Endothelial cell of umbilical vein (primary cell): Measurements from ENCODE around the gene ASL.
"Not testable (repeated sequence)": the region's sequence is repeated elsewhere in the genome, so short reads cannot be mapped to it uniquely, and the experiment has no call there.

Experiments used
- CTCF ChIP-seq, 2 donors: IDR thresholded peaks; 1 replicate in 1 of 2; 2 replicates in 1 of 2; pipeline ENCODE4 v1.5.1; 2011; ENCODE audit warnings: low read length in 2 of 2, mild to moderate bottlenecking in 2 of 2, moderate library complexity in 2 of 2, control low read depth in 1 of 2, inconsistent platforms in 1 of 2, low read depth in 1 of 2; ENCODE audit not compliant: insufficient read depth in 1 of 2; ENCODE audit errors: extremely low read depth in 1 of 2
- EZH2 ChIP-seq: IDR thresholded peaks from 2 replicates; pipeline ENCODE4 v1.6.1; 2012; ENCODE audit warnings: borderline replicate concordance, low read depth, mild to moderate bottlenecking, moderate library complexity, low read length, inconsistent platforms; ENCODE audit not compliant: severe bottlenecking
- MAX ChIP-seq: IDR thresholded peaks from 2 replicates; pipeline ENCODE4 v1.6.1; 2011; ENCODE audit not compliant: insufficient read depth, insufficient read length
- MYC ChIP-seq: IDR thresholded peaks from one replicate; pipeline ENCODE4 v1.6.1; 2011; ENCODE audit warnings: mild to moderate bottlenecking, low read depth, low read length
- POLR2A ChIP-seq: IDR thresholded peaks from 2 replicates; pipeline ENCODE4 v1.6.1; 2012; ENCODE audit warnings: low read depth, mild to moderate bottlenecking, control low read depth, low read length

- TF ChIP-seq CTCF (IDR thresholded peaks at IDR 0.05; ENCODE audit: extremely low read depth in 1 of 2, insufficient read depth in 1 of 2, low read depth in 1 of 2, low read length in 2 of 2); MYC; MAX; POLR2A; EZH2: not testable (repeated sequence)
Measured at GRCh38 chr7:66108410-66108809, 32.8 kb downstream of the ASL start.
